ENCODE results near the gene C14orf119.

The C14orf119 gene

DNA sequence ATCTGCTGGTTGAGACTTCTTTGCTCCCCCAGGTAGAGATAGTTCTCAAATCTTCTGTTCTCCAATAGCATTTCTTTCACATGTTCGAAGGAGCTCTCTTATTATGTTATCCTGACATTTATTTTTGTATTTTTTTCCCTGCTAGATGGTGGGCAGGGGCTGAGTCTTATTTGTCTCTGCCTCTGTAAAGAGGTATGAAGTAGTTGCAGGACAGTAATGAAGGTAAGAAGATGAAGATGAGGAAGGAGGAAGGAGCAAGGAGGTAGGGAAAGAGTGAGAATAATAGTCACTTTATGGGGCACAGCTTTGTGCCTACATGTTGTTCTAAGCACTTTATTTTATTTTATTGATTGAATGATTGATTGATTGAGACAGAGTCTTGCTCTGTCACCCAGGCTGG, 14.5 kb downstream of the C14orf119 start:
- no peak for DNase-seq (ENCODE audit: low spot score)

GRCh38 chr14:23110579-23111365, 15.5 kb downstream of the C14orf119 start:
- no peak for DNase-seq (ENCODE audit: low spot score)

DNA sequence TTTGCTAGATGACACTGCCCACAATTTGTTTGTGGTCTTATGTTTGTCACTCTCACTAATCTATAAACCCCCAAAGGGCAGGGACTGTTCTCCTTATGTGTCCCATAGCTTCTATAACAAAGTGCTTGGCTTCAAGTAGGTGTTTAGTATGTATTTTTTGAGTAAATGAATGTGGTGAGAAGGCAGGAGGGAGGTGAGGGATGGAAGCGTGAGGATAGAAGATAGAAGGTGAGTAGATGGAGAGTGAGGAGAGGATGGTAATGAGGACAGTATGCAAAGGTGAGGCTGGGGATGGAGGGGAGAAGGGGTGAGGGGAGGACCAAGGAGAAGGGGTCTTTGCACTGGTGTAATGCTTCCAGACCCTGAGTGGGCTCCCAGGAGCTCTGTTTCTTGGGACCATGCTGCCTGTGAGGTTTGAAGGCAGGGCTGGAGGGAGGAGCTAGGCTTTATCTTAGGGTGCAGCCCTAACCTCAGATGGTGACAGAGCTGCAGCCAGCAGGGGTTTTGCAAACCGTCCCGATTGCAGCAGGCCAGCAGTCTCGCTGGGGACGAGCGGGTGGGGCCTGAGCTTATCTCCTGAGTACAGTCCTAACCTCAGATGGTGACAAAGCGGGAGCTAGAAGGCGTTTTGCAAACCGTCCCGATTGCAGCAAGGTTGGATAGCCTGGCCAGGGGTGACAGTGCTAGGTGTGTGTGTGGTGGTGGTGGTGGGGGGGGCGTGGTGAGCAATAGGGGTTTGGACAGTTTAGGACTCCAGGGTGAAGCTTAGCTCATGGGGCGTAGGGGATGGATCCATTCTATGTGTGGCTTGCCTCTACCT, 17.3 kb downstream of the C14orf119 start:
- DNase-seq (ENCODE audit: low spot score), result no peak

- DNase-seq (ENCODE audit: low spot score), result no peak
Measured at GRCh38 chr14:23113431-23114119, 18.3 kb downstream of the C14orf119 start.

DNA sequence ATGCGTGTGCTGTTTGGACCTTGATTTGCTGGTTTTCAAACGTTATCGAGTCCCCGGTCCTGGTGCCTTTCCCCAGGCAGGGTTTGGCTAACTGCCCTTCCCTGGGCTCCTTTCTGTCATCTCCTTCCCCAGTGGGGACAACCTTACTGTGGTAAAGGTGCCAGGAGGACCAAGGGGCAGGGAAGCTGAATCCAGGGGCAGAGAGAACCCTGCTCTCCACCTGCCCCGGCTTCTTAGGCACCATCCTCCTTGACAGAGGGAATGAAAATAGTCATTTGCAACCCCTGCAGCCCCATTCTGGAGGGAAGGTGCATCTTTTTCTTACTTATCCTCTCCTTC, 18.8 kb downstream of the C14orf119 start:
- DNase-seq (ENCODE audit: low spot score), result no peak

DNA sequence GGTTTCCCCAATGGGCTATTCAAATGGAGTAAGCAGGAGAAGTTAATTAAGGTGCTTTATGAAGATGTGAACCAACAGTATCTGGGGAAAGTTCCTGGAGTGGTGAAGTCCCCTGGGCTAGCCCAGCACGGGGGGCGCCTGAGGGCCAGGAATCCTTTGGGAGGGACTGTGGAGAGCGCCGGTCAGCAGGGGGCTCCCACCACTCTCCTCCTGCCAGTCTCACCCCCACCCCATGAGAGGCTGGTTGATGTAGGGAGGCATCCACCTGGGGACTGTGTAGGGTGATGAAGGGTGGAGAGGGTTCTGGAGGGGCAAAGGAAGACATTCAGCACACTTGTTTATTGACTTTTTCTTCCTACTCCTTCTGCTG, 19.3 kb downstream of the C14orf119 start:
- DNase-seq (ENCODE audit: low spot score), result no peak

DNA sequence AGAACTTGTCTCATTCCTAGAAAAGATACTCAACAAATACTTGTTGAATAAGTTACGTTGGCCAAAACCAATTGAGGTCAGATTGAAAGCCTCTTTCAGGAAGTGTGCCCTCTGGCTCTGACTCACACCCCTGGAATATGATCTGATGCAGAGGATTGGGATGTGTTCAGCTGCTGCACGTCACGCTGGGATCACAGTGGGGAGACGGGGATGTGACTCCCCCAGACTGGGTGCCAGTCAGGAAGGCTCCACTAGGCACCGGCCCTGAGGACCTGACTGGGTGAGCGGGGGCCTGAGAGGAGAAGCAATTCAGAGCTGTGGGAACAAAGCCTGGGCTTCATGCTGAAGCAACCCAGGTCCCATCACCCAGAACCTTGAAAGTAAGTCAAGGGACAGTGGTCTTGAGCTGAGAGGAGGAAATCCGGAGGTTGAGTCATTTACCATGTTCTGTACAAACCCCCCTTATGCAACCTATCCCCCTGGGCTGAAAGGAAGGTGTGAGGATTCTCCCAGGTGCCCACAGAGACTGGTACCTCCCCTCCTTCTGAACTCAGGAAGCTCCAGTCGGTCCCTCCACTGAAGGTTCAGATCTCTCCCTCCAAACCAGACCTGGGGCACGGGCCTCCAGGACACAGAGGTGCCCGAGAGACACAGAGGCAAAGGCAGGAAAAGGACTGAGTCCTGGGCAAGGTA, 19.9 kb downstream of the C14orf119 start:
- DNase-seq (ENCODE audit: low spot score), result no peak

DNA sequence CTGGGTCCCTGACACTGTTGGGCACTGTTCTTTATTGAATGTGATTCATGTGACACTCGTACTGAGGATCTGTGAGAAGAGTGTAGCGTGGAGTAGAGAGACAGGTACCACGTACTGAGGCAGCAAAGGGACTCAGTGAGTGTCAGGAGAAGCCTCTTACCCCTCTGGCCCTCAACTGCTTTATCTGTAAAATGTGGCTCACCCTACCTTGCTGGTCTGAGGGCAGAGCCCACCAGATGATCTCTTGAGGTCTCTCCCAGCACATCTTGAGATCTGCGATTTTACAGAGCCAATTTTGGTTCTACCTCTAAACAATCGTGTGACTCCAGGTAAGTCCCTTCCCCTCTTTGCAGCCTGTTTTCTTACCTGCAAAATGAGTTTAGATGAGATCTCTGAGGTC, 20.6 kb downstream of the C14orf119 start:
- DNase-seq (ENCODE audit: low spot score), result no peak

DNA sequence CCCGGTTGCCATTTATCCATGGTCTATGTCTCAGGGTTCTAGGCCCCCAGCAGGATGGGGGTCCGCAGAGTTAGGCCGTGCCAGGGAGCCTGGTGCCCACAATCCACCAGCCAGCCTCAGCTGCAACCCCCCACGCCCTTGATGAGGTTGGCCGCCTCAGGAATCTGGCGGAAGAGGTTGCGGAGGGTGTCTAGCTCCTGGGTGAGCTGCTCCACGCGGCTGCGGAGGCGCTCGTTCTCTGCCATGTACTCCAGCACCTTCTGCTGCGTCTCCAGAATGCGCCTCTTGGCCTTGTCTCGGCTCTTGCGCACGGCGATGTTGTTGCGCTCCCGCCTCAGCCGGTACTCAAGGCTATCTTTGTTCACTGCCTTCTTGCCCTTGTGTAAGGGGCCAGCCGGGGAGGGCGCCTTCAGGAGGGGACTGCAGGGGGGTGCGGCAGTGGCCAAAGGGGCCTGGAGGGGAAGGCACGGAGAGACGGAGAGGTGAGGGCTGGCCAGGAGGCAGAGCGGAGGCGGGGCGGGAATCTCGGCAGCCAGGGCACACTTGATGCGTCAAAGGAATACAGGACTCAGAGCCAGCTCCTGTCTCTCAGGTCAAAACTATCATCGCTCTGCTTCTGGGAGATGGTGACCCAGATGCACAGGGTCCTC, 22.2 kb downstream of the C14orf119 start:
- DNase-seq (ENCODE audit: low spot score), result no peak

- no peak for DNase-seq (ENCODE audit: low spot score)
Measured at GRCh38 chr14:23118506-23119362, 23.4 kb downstream of the C14orf119 start, which contains the start of gene CEBPE. CEBPE (minus strand) TSS chr14:23119255; CDS start chr14:23119091, 164 bp downstream.

DNA sequence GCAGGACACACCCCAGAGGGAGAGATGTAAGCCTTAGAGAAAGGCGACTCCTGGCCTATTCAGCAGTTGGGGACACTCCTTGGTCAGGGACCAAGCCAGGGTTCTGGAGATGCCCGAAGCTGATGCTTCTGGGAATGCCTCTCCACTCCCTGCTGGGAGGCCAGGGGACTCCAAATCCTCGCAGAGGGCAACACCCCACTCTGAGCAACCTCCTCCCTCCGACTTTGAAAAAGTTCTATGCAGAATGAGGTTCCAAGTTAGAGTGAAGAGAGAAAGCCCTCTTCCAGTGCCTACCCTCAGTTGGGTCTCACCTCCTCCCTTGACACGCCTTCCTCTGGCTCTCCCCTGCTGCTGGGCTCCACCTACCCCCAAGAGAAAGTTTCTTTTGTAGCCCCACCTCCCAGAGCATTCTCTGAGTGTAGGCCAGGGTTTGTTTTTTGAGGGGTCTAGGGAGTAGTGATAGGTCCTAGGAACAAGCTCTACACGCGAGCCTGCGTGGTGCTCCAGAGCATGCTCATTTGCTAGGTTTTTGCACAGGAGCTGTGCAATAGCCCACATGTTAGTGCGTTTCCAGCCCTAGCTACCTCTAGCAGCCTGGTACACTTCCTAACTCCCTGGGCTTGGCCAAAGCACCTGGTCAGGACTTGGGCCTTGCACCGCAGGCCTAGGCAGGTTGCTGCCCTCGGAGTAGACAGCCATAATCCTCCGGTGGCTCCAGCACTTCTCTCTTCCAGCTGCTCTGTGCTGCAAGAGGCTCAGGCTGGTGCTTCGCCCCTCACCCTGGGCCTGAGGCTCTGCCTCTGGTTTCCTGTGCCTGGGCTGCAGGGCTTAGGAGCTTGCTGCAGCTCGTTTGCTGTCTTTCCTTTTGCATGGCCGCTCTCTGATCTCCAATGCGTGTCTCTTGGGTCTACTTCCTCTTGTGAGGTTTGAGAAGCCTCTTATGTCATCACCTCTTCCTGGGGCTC, 24.3 kb downstream of the C14orf119 start:
- peak; percentile 81 for DNase-seq (ENCODE audit: low spot score)

DNA sequence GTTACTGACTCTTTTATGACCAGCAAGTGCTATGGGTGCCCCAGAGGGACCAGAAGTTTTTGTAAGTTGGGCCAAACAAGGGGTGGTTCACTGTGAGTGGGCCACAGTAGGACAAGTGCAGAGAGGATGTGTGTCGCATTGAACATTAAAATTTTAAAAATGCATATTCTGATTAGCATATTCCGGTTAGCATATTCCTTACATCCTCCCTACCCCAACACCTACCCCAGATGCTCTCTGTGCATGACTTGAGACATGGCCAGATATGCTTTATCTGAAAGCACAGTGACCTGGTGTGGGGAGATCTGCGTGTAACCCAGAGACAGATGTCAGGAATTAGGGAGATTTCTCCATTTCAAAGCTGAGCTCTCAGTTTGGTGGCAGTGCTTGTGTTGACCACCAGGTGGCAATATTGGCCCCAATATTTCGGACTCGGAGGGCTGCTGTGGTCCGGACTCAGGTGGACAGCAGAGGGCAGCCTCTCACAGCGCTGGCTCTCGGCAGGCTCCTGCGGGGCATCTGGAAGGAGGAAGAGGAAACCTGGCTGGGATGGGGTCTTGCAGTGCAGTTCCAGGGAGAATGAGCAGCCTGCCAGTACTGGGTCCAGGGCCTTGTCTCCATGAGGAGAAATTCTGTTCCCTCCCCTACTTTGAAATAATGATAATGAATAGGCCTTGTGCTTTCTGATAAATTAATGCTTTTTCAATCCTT, 25.4 kb downstream of the C14orf119 start:
- peak; percentile 92 for DNase-seq (ENCODE audit: low spot score)

- DNase-seq (ENCODE audit: low spot score), result peak; percentile 24
Measured at GRCh38 chr14:23121361-23121771, 26.1 kb downstream of the C14orf119 start.

GRCh38 chr14:23122086-23122485, 26.8 kb downstream of the C14orf119 start:
- no peak for DNase-seq (ENCODE audit: low spot score)

- no peak for DNase-seq (ENCODE audit: low spot score)
Measured at GRCh38 chr14:23123419-23123818, 28.1 kb downstream of the C14orf119 start.

- DNase-seq (ENCODE audit: low spot score), result no peak
Measured at GRCh38 chr14:23124337-23124954, 29.1 kb downstream of the C14orf119 start.

- no peak for DNase-seq (ENCODE audit: low spot score)
Measured at GRCh38 chr14:23125011-23125410, 29.7 kb downstream of the C14orf119 start.

- DNase-seq (ENCODE audit: low spot score), result no peak
Measured at GRCh38 chr14:23125933-23126524, 30.7 kb downstream of the C14orf119 start.
